Duodenal mucosa (tissue), 2 donors: ENCODE results near the gene GAL.

Experiments
- H3K27ac ChIP-seq: one replicate; pipeline ENCODE4 v1.7.0; 2013; ENCODE audit warnings: low read depth, low read length
- H3K27me3 ChIP-seq, 2 donors: one replicate each; pipeline ENCODE4 v1.7.0; 2013; ENCODE audit warnings: low read length in 2 of 2, control low read depth in 1 of 2; ENCODE audit not compliant: insufficient read depth in 2 of 2, control insufficient read depth in 1 of 2
- H3K36me3 ChIP-seq, 2 donors: one replicate each; pipeline ENCODE4 v1.7.0; 2013; ENCODE audit warnings: low read length in 2 of 2, control low read depth in 1 of 2; ENCODE audit not compliant: insufficient read depth in 2 of 2, control insufficient read depth in 1 of 2
- H3K4me1 ChIP-seq, 2 donors: one replicate each; pipeline ENCODE4 v1.7.0; 2013; ENCODE audit warnings: low read length in 2 of 2, control low read depth in 1 of 2; ENCODE audit not compliant: insufficient read depth in 2 of 2, control insufficient read depth in 1 of 2
- H3K4me3 ChIP-seq, 2 donors: one replicate each; pipeline ENCODE4 v1.7.0; 2013; ENCODE audit warnings: low read length in 2 of 2, low read depth in 1 of 2
- H3K9ac ChIP-seq, 2 donors: one replicate each; pipeline ENCODE4 v1.7.0; 2013; ENCODE audit warnings: low read length in 2 of 2, low read depth in 1 of 2
- H3K9me3 ChIP-seq, 2 donors: one replicate each; pipeline ENCODE4 v1.7.0; 2013; ENCODE audit warnings: low read length in 2 of 2, control low read depth in 1 of 2; ENCODE audit not compliant: control insufficient read depth in 1 of 2

The GAL gene

GRCh38 chr11:68651208-68651984 lies 32.9 kb upstream of the GAL start:
- no peaks in the 10 kb centered on the region for H3K36me3 ChIP-seq
- H3K4me3 ChIP-seq = no peak overlapping the region
- H3K27me3 ChIP-seq = peaks cover 0 to 9% of the 10 kb centered on the region in 2 donors
- H3K27ac ChIP-seq = no peak overlapping the region
- H3K9me3 ChIP-seq = peaks cover 5% of the 10 kb centered on the region in 2 donors
- H3K9ac ChIP-seq = no peak overlapping the region
- H3K4me1 ChIP-seq = no peaks in the 10 kb centered on the region

GRCh38 chr11:68651985-68652682 lies 32.2 kb upstream of the GAL start:
- H3K36me3 ChIP-seq = no peaks in the 10 kb centered on the region
- no peak overlapping the region for H3K27ac ChIP-seq
- no peak overlapping the region for H3K4me3 ChIP-seq
- H3K4me1 ChIP-seq = no peaks in the 10 kb centered on the region
- H3K27me3 ChIP-seq = peaks cover 0 to 9% of the 10 kb centered on the region in 2 donors
- H3K9me3 ChIP-seq = peaks cover 1% of the 10 kb centered on the region in 2 donors
- H3K9ac ChIP-seq = no peak overlapping the region

GRCh38 chr11:68652683-68653156 lies 31.6 kb upstream of the GAL start:
- Histone ChIP-seq H3K36me3 (no peaks in the 10 kb centered on the region), H3K27ac (no peak overlapping the region), H3K27me3 (peaks cover 0 to 9% of the 10 kb centered on the region in 2 donors), H3K9me3 (no peaks in the 10 kb centered on the region), H3K4me3 (no peak overlapping the region), H3K9ac (no peak overlapping the region), H3K4me1 (no peaks in the 10 kb centered on the region)

- Histone ChIP-seq H3K27ac (no peak overlapping the region), H3K27me3 (peaks cover 0 to 9% of the 10 kb centered on the region in 2 donors), H3K9ac (no peak overlapping the region), H3K9me3 (no peaks in the 10 kb centered on the region), H3K4me1 (no peaks in the 10 kb centered on the region), H3K4me3 (no peak overlapping the region), H3K36me3 (no peaks in the 10 kb centered on the region)
These were observed 30.6 kb upstream of the GAL start for GRCh38 chr11:68653486-68654430.

GRCh38 chr11:68654978-68655377 lies 29.4 kb upstream of the GAL start:
- H3K27ac ChIP-seq = no peak overlapping the region
- no peaks in the 10 kb centered on the region for H3K36me3 ChIP-seq
- no peaks in the 10 kb centered on the region for H3K4me1 ChIP-seq
- no peak overlapping the region for H3K4me3 ChIP-seq
- H3K9me3 ChIP-seq = no peaks in the 10 kb centered on the region
- no peak overlapping the region for H3K9ac ChIP-seq
- H3K27me3 ChIP-seq = peaks cover 0 to 9% of the 10 kb centered on the region in 2 donors

- Histone ChIP-seq H3K36me3 (no peaks in the 10 kb centered on the region), H3K9me3 (no peaks in the 10 kb centered on the region), H3K27me3 (peaks cover 0 to 7% of the 10 kb centered on the region in 2 donors), H3K27ac (no peak overlapping the region), H3K4me1 (no peaks in the 10 kb centered on the region), H3K9ac (no peak overlapping the region), H3K4me3 (no peak overlapping the region)
These were observed 28.9 kb upstream of the GAL start for GRCh38 chr11:68655406-68655805.

GRCh38 chr11:68655806-68656205 lies 28.5 kb upstream of the GAL start:
- H3K9me3 ChIP-seq = no peaks in the 10 kb centered on the region
- H3K27me3 ChIP-seq = peaks cover 0 to 7% of the 10 kb centered on the region in 2 donors
- no peak overlapping the region for H3K4me3 ChIP-seq
- H3K36me3 ChIP-seq = no peaks in the 10 kb centered on the region
- H3K4me1 ChIP-seq = no peaks in the 10 kb centered on the region
- no peak overlapping the region for H3K9ac ChIP-seq
- no peak overlapping the region for H3K27ac ChIP-seq

GRCh38 chr11:68657021-68657780 lies 27.1 kb upstream of the GAL start:
- Histone ChIP-seq H3K27me3 (peaks cover 0 to 7% of the 10 kb centered on the region in 2 donors), H3K4me1 (no peaks in the 10 kb centered on the region), H3K4me3 (no peak overlapping the region), H3K36me3 (no peaks in the 10 kb centered on the region), H3K9ac (no peak overlapping the region), H3K27ac (no peak overlapping the region), H3K9me3 (no peaks in the 10 kb centered on the region)

- Histone ChIP-seq H3K4me3 (no peak overlapping the region), H3K9me3 (no peaks in the 10 kb centered on the region), H3K27ac (no peak overlapping the region), H3K9ac (no peak overlapping the region), H3K4me1 (no peaks in the 10 kb centered on the region), H3K27me3 (peaks cover 0 to 9% of the 10 kb centered on the region in 2 donors), H3K36me3 (no peaks in the 10 kb centered on the region)
These were observed 26.2 kb upstream of the GAL start for GRCh38 chr11:68658097-68658496.
